ENCODE data around the gene LSAMP. TPM values are rescaled to one million over a fixed set of nuclear protein-coding genes. Genes with fewer than 3 reads are reported as not detected.
A peak's percentile ranks its signal among the peaks of the same experiment; 100 is the strongest.

LSAMP gene
- total RNA-seq, 1 experiment from 2014 or later = 5.7 TPM

GRCh38 chr3:116276675-116277074 is 168.6 kb downstream of the LSAMP start:
- TF ChIP-seq ZNF423 (CRISPR knock-in tag; IDR thresholded peaks at IDR 0.05) (peak; percentile 34; the same call in 1 of the 2 replicates), SOX15 (CRISPR knock-in tag; IDR thresholded peaks at IDR 0.05) (no peak), ZMAT4 (CRISPR knock-in tag; IDR thresholded peaks at IDR 0.05) (no peak), MXD4 (CRISPR knock-in tag; IDR thresholded peaks at IDR 0.05; ENCODE audit: borderline replicate concordance) (no peak), GTF2I (CRISPR knock-in tag; conservative IDR thresholded peaks at IDR 0.05) (no peak), ZNF121 (CRISPR knock-in tag; IDR thresholded peaks at IDR 0.05) (no peak), FOXK1 (CRISPR knock-in tag; IDR thresholded peaks at IDR 0.05) (no peak), PREB (CRISPR knock-in tag; IDR thresholded peaks at IDR 0.05; ENCODE audit: borderline replicate concordance) (no peak), ZNF219 (CRISPR knock-in tag; IDR thresholded peaks at IDR 0.05; ENCODE audit: borderline replicate concordance) (no peak)
- no peak overlapping the region for H3K4me3 Mint-ChIP-seq
- peaks cover 17% of the 10 kb centered on the region for H3K4me1 Mint-ChIP-seq
- ChIA-PET CTCF (no interaction called here), POLR2A (no interaction called here)
- ATAC-seq (peak; percentile 64), DNase-seq (ENCODE audit: low spot score) (no peak)
- H3K9me3 Mint-ChIP-seq = no peaks in the 10 kb centered on the region
- no peak overlapping the region for H3K27ac Mint-ChIP-seq
- H3K36me3 Mint-ChIP-seq = no peaks in the 10 kb centered on the region
- no peaks in the 10 kb centered on the region; the same call in none of the 2 replicates for H3K27me3 Mint-ChIP-seq (ENCODE audit: low read depth)

GRCh38 chr3:116270056-116270455 is 175.2 kb downstream of the LSAMP start:
- H3K27me3 Mint-ChIP-seq (ENCODE audit: low read depth) = peaks cover 30% of the 10 kb centered on the region
- no peak for DNase-seq (ENCODE audit: low spot score)
- no peak overlapping the region for H3K27ac Mint-ChIP-seq
- H3K4me3 Mint-ChIP-seq = no peak overlapping the region
- H3K36me3 Mint-ChIP-seq = no peaks in the 10 kb centered on the region
- H3K4me1 Mint-ChIP-seq = peaks cover 12% of the 10 kb centered on the region
- ChIA-PET CTCF (no interaction called here), POLR2A (no interaction called here)
- no peak for ATAC-seq
- no peaks in the 10 kb centered on the region for H3K9me3 Mint-ChIP-seq
- TF ChIP-seq NFYB (CRISPR knock-in tag; conservative IDR thresholded peaks at IDR 0.05; ENCODE audit: low read depth) (no peak), SMAD3 (CRISPR knock-in tag; IDR thresholded peaks at IDR 0.05; ENCODE audit: borderline replicate concordance) (no peak), KAT7 (CRISPR knock-in tag; IDR thresholded peaks at IDR 0.05; ENCODE audit: borderline replicate concordance) (no peak), ZNF219 (CRISPR knock-in tag; IDR thresholded peaks at IDR 0.05; ENCODE audit: borderline replicate concordance) (no peak), E2F4 (CRISPR knock-in tag; IDR thresholded peaks at IDR 0.05; ENCODE audit: borderline replicate concordance, low read depth) (no peak), ATF1 (CRISPR knock-in tag; IDR thresholded peaks at IDR 0.05) (no peak), ZNF396 (CRISPR knock-in tag; IDR thresholded peaks at IDR 0.05; ENCODE audit: borderline replicate concordance) (no peak), FOXK1 (CRISPR knock-in tag; IDR thresholded peaks at IDR 0.05) (no peak), ZNF138 (CRISPR knock-in tag; conservative IDR thresholded peaks at IDR 0.05) (no peak), OVOL2 (CRISPR knock-in tag; IDR thresholded peaks at IDR 0.05; ENCODE audit: borderline replicate concordance) (no peak), PREB (CRISPR knock-in tag; IDR thresholded peaks at IDR 0.05; ENCODE audit: borderline replicate concordance) (no peak), ARID4B (CRISPR knock-in tag; IDR thresholded peaks at IDR 0.05; ENCODE audit: borderline replicate concordance) (no peak), EMX1 (CRISPR knock-in tag; IDR thresholded peaks at IDR 0.05) (no peak), FOXP4 (CRISPR knock-in tag; IDR thresholded peaks at IDR 0.05) (no peak), SP1 (CRISPR knock-in tag; conservative IDR thresholded peaks at IDR 0.05) (no peak), NFE2L1 (CRISPR knock-in tag; IDR thresholded peaks at IDR 0.05) (no peak)
